Stimulated activated CD8-positive, alpha-beta memory T cell treated with anti-CD3 and anti-CD28 coated beads, Interleukin-15, amount 100 ng/mL, for 48 hours (primary cell): ENCODE data around the gene CUL9.

Experiments used
- DNase-seq, 2 donors: peaks; one replicate each; pipeline ENCODE4 v3.0.0-alpha.2; 2020; ENCODE audit warnings: low read depth in 2 of 2

The CUL9 gene

GRCh38 chr6:43229803-43230620 lies 48.0 kb downstream of the CUL9 start:
- no peak for DNase-seq

GRCh38 chr6:43231053-43231452 lies 49.1 kb downstream of the CUL9 start:
- no peak for DNase-seq

GRCh38 chr6:43231735-43232450 lies 49.9 kb downstream of the CUL9 start:
- DNase-seq: no peak

- no peak for DNase-seq
Measured at GRCh38 chr6:43235841-43236240, 53.8 kb downstream of the CUL9 start.

GRCh38 chr6:43239054-43239453 lies 57.1 kb downstream of the CUL9 start:
- DNase-seq: no peak

GRCh38 chr6:43240950-43241349 lies 59.0 kb downstream of the CUL9 start:
- no peak for DNase-seq

GRCh38 chr6:43241446-43241845 lies 59.5 kb downstream of the CUL9 start:
- no peak for DNase-seq

- no peak for DNase-seq
Measured at GRCh38 chr6:43242908-43243663, 61.1 kb downstream of the CUL9 start, which contains the start of gene TTBK1. TTBK1 (plus strand) TSS chr6:43243481; CDS start chr6:43246661, 3,180 bp downstream.

- no peak for DNase-seq
Measured at GRCh38 chr6:43243664-43244321, 61.8 kb downstream of the CUL9 start.

- peak in 1 of 2 donors; percentile 25 for DNase-seq
Measured at GRCh38 chr6:43246301-43247113, 64.5 kb downstream of the CUL9 start.

- peak; percentile 73 to 77 for DNase-seq
Measured at GRCh38 chr6:43247114-43247999, 65.4 kb downstream of the CUL9 start.

GRCh38 chr6:43248101-43248500 lies 66.1 kb downstream of the CUL9 start:
- DNase-seq: no peak

GRCh38 chr6:43248791-43249190 lies 66.8 kb downstream of the CUL9 start:
- DNase-seq: no peak

- no peak for DNase-seq
Measured at GRCh38 chr6:43250992-43251373, 69.0 kb downstream of the CUL9 start.

- no peak for DNase-seq
Measured at GRCh38 chr6:43253401-43253800, 71.4 kb downstream of the CUL9 start.

GRCh38 chr6:43254138-43254817 lies 72.3 kb downstream of the CUL9 start:
- no peak for DNase-seq

GRCh38 chr6:43254846-43255245 lies 72.8 kb downstream of the CUL9 start:
- DNase-seq: no peak

- no peak for DNase-seq
Measured at GRCh38 chr6:43255408-43256054, 73.5 kb downstream of the CUL9 start.
